Transverse colon (tissue), 4 donors: ENCODE results near the gene ACAD9.

Experiments
- CTCF ChIP-seq, 5 experiments: fragments of 200-600 bp in 3 of 5; fragments of 450-650 bp in 2 of 5; sonication (generic) in 3 of 5; IDR thresholded peaks; 1 replicate in 2 of 5; 2 replicates in 3 of 5; pipeline ENCODE4 v1.5.1; 2016 to 2017; ENCODE audit warnings: antibody characterized with exemption in 5 of 5, inconsistent platforms in 3 of 5, mild to moderate bottlenecking in 2 of 5, moderate library complexity in 1 of 5
- EP300 ChIP-seq: sonication (generic); formaldehyde crosslinking; IDR thresholded peaks from one replicate; pipeline ENCODE4 v1.6.1; 2017; ENCODE audit warnings: antibody characterized with exemption, low read depth
- POLR2A ChIP-seq: fragments of 450-650 bp; IDR thresholded peaks from one replicate; pipeline ENCODE4 v1.6.1; 2016; ENCODE audit warnings: antibody characterized with exemption, mild to moderate bottlenecking, moderate library complexity
- POLR2AphosphoS5 ChIP-seq, 3 donors: sonication (generic); formaldehyde crosslinking; IDR thresholded peaks; one replicate each; pipeline ENCODE4 v1.6.1; 2016; ENCODE audit warnings: antibody characterized with exemption in 3 of 3

GRCh38 chr3:128940252-128940651, 60.8 kb downstream of the ACAD9 start:
- no peak for TF ChIP-seq CTCF (IDR thresholded peaks at IDR 0.05)
- TF ChIP-seq EP300, result no peak
- TF ChIP-seq POLR2A, result no peak
- TF ChIP-seq POLR2AphosphoS5 (IDR thresholded peaks at IDR 0.05), result no peak
